ENCODE data around the gene OR51V1.
"Not testable (repeated sequence)": the region's sequence is repeated elsewhere in the genome, so short reads cannot be mapped to it uniquely, and the experiment has no call there.

OR51V1 gene, protein sequence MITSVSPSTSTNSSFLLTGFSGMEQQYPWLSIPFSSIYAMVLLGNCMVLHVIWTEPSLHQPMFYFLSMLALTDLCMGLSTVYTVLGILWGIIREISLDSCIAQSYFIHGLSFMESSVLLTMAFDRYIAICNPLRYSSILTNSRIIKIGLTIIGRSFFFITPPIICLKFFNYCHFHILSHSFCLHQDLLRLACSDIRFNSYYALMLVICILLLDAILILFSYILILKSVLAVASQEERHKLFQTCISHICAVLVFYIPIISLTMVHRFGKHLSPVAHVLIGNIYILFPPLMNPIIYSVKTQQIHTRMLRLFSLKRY

GRCh38 chr11:5200582-5200981, at the start of gene OR51V1:
Gene OR51V1 (minus strand): TSS chr11:5200682. CDS start chr11:5200682, 0 bp downstream.
- DNase-seq (ENCODE audit: low read depth): no peak

- not testable (repeated sequence) for DNase-seq (ENCODE audit: low read depth)
Measured at GRCh38 chr11:5249807-5250396, 49.4 kb upstream of the OR51V1 start, which contains the start of gene HBG1. Gene HBG1 (minus strand): TSS chr11:5249857. CDS start chr11:5249804, 53 bp downstream.

- DNase-seq (ENCODE audit: low read depth): not testable (repeated sequence)
Measured at GRCh38 chr11:5248498-5248897, 48.0 kb upstream of the OR51V1 start.

DNA sequence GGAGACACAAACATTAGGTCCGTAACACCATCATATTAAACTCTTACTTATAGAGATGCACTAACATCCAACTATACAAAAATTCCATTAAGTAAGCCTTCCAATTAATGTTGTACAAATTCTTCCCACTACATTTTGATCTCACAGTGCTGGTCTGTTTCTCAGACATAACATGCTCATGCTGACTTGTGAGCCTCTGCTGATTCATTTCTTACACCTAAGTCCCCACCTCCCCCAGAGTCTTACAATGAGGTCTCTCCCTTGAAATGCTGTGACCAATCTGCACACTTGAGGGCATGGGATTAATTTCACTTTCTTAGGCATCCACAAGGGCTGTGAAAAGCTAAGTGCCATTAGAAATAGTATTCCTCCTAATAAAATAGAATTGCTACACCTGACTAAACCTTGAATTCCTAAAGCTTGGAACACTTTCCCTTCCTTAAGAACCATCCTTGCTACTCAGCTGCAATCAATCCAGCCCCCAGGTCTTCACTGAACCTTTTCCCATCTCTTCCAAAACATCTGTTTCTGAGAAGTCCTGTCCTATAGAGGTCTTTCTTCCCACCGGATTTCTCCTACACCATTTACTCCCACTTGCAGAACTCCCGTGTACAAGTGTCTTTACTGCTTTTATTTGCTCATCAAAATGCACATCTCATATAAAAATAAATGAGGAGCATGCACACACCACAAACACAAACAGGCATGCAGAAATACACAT, 47.1 kb upstream of the OR51V1 start:
- DNase-seq (ENCODE audit: low read depth): no peak

- DNase-seq (ENCODE audit: low read depth): no peak
Measured at GRCh38 chr11:5246772-5247471, 46.4 kb upstream of the OR51V1 start.

DNA sequence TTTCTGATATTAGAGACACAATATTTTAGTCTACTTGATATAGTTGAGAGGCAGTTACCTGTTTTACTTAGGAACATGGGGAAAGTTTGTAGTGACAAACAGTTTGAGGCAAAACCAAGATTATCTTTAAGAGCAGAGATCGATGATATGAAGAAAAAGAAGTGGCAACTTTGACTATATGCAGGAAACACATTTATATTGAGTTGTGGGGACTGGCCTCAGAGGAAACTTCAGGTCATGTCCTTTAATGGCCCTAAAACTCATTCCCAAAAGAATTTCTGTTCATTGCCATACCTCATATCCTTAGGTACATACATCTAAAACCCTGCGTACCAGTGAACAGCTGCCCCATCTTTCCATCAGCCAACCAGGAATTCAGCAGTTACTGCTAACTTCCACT, 44.7 kb upstream of the OR51V1 start:
- no peak for DNase-seq (ENCODE audit: low read depth)

DNA sequence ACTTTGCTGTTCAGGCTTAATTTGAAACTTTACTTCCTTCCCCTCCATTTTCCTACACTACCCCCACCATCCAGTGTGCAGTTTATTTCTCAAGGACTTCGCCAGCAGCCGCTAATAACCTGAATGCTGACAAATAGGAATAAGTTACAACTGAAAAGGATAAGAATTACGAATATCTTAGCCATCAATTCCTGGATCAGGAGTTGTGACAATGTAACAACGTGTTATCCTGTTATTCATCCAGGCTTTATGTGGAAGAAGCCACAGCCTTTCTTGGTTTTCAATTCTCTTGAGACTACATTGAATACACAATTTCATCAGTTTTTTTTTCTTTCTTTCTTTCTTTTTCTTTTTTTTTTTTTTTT, 43.3 kb upstream of the OR51V1 start:
- no peak for DNase-seq (ENCODE audit: low read depth)

- DNase-seq (ENCODE audit: low read depth): no peak
Measured at GRCh38 chr11:5242933-5243815, 42.7 kb upstream of the OR51V1 start.

- no peak for DNase-seq (ENCODE audit: low read depth)
Measured at GRCh38 chr11:5242208-5242607, 41.7 kb upstream of the OR51V1 start.

DNA sequence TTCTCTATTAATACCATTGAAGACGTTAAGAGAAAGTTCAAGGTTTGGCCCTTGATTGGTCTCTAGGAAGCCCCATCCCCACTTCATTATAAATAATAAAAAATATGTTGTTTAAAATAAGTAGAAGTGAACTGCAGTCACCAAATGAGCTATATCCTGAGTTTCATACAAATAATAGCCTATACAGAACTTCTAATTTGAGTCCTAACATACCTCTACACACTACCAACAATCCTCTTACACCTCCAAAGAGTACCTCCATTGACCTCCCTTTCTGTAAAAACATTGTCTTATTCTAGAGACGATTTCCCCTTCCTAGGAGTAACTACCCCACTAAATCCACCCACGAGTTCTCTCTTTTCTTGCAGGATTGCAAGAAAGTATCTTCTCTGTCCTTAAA, 41.0 kb upstream of the OR51V1 start:
- DNase-seq (ENCODE audit: low read depth): no peak

- no peak for DNase-seq (ENCODE audit: low read depth)
Measured at GRCh38 chr11:5240458-5240857, 40.0 kb upstream of the OR51V1 start.

DNA sequence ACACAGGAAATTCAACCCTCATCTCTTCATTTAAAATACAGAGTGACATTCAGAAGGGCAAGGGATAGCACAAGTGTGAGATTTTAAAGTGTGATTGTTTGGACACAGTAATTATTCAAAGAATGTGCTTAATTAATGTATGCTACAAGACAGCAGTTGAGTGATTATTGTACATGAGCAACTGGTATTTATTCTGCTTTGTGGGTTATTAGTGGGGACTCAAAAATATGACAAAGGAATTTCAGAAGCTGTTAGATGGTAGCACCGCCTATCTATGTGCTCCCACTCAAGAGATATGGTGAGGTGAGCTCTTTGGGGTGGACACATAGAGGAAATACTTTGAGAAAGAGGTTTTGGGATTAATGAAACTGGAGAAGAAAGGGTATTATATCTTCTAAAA, 39.6 kb upstream of the OR51V1 start:
- no peak for DNase-seq (ENCODE audit: low read depth)

DNA sequence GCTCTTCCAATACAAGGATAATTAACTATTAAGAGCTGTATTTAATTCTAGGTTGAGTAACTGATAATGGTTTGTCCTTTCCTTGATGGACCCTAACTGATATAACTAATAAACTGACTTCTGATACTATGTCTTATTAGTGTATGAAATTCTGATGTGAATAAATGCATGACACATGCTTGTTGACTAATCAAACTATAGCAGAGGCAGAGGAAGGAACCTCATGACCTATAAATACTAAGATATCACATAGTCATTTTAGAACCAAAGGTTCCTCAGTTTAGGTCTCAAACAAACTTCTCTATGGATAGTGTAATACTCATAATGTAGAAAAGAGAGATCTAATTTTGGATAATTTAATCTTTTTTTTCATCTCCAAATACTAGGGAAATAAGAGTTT, 38.6 kb upstream of the OR51V1 start:
- no peak for DNase-seq (ENCODE audit: low read depth)

DNA sequence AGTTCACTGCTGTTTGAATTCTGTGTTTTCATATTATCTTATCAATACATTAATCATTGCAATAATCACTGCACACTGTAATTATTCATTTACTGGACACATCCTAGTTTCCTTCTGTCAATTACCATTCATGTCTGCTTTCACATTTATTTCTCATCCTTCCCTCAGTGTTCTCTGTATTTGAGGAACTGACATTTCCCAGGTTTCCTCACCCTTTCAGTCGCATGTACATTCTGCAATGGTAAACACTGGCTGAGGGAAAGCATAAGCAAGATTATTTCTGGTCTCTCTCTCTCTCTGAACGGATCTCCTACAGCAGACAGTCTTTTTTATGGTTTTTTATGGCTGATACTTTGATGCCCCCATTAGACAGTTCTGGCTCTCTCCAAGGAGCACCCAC, 38.0 kb upstream of the OR51V1 start:
- no peak for DNase-seq (ENCODE audit: low read depth)

- no peak for DNase-seq (ENCODE audit: low read depth)
Measured at GRCh38 chr11:5237420-5237819, 36.9 kb upstream of the OR51V1 start.

- no peak for DNase-seq (ENCODE audit: low read depth)
Measured at GRCh38 chr11:5235364-5236095, 35.0 kb upstream of the OR51V1 start.

DNA sequence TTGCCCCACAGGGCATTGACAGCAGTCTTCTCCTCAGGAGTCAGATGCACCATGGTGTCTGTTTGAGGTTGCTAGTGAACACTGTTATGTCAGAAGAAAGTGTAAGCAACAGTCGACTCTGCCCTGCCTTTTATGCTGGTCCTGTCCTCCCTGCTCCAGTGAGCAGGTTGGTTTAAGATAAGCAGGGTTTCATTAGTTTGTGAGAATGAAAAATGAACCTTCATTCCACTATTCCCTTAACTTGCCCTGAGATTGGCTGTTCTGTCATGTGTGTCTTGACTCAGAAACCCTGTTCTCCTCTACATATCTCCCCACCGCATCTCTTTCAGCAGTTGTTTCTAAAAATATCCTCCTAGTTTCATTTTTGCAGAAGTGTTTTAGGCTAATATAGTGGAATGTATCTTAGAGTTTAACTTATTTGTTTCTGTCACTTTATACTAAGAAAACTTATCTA, 33.9 kb upstream of the OR51V1 start, which contains the start of gene HBD:
TSS of gene HBD (minus strand) at position 103 of the 454 bp plus-strand sequence. CDS start at position 53, 50 bp downstream.
- DNase-seq (ENCODE audit: low read depth): no peak

DNA sequence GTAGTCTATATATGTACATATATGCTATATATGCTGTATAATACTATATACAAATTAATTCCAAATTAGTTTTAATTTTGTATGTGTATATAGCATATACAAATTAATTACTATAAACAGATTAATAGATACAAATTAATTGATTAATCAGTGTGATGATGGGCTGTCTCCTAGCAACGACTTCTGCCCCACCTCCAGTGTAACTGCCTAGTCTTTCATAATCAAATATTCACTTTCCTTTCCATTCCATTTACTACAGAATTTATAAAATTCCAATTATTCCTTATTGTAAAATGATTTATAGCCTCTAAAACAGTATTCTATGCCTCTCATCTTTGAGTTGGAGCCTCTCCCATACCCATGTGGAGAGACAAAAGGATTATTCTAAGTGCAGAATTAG, 32.8 kb upstream of the OR51V1 start:
- DNase-seq (ENCODE audit: low read depth): no peak

DNA sequence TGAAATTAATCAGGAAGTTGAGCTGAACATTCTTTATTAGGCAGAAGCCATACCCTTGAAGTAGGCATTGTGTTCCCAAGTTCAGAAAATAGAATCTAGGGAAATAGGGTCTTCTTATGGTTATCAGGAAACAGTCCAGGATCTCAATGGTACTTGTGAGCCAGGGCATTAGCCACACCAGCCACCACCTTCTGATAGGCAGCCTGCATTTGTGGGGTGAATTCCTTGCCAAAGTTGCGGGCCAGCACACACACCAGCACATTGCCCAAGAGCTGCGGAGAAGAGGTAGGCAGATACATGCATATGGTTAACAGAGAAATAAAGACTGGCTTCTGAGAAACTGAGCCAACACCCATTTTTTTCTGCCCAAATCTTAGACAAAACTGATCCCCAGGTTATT, 32.3 kb upstream of the OR51V1 start:
- DNase-seq (ENCODE audit: low read depth): no peak

DNA sequence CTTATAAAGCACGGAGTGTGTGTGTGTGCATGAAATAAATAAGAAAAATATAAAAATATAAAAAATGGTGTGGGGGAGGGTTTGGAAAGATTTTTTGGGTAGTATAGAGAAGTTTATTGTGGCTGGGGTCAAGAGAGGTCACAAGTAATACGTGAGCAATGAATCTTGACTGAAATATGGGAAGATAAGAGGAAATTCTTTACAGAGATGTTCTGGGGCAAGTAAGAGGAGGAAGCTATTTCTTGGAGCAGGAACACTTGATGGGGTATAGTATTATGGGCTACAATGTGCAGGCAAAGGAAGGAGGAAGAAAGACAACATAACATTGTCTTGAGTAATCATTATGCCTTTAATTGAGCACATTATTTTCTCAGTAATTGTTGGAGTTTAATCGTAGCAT, 31.7 kb upstream of the OR51V1 start:
- no peak for DNase-seq (ENCODE audit: low read depth)

- DNase-seq (ENCODE audit: low read depth): no peak
Measured at GRCh38 chr11:5231111-5231510, 30.6 kb upstream of the OR51V1 start.
